GM18520 (cell line): ENCODE results near the gene CISD2.
A peak's percentile ranks its signal among the peaks of the same experiment; 100 is the strongest.
"Not testable (repeated sequence)": the region's sequence is repeated elsewhere in the genome, so short reads cannot be mapped to it uniquely, and the experiment has no call there.

Experiments
- ATAC-seq: cut with Tn5 transposase; IDR thresholded peaks from one replicate; pipeline ENCODE4 v1.9.1; 2021; ENCODE audit not compliant: unreplicated experiment

CISD2 gene

GRCh38 chr4:102849579-102850104, 19.1 kb upstream of the CISD2 start:
- ATAC-seq = no peak

GRCh38 chr4:102850370-102850769, 18.4 kb upstream of the CISD2 start:
- no peak for ATAC-seq

- ATAC-seq = no peak
Observed at GRCh38 chr4:102858828-102859464, 9.8 kb upstream of the CISD2 start.

- ATAC-seq = no peak
Observed at GRCh38 chr4:102860611-102861324, 8.0 kb upstream of the CISD2 start.

DNA sequence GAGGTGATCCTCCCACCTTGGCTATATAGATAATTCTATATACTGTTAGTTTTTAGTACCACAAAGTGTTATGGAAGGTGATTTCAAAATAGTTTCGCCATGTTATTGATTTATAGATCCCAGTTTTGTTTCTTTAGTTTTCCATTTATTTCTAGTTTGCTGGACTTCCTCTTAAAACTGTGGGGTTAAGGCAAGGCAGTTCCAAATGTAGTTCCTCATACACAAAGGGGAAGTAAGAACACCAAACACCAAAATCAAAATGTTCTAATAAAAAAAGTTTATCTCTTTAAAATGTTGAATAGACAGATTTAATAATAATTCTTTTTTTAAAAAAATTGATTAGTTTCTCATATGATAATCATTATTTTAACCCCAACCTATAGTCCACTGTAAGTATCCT, 6.8 kb upstream of the CISD2 start:
- ATAC-seq = no peak

GRCh38 chr4:102862747-102863146, 6.0 kb upstream of the CISD2 start:
- no peak for ATAC-seq

- ATAC-seq = not testable (repeated sequence)
Observed at GRCh38 chr4:102865327-102865726, 3.5 kb upstream of the CISD2 start.

DNA sequence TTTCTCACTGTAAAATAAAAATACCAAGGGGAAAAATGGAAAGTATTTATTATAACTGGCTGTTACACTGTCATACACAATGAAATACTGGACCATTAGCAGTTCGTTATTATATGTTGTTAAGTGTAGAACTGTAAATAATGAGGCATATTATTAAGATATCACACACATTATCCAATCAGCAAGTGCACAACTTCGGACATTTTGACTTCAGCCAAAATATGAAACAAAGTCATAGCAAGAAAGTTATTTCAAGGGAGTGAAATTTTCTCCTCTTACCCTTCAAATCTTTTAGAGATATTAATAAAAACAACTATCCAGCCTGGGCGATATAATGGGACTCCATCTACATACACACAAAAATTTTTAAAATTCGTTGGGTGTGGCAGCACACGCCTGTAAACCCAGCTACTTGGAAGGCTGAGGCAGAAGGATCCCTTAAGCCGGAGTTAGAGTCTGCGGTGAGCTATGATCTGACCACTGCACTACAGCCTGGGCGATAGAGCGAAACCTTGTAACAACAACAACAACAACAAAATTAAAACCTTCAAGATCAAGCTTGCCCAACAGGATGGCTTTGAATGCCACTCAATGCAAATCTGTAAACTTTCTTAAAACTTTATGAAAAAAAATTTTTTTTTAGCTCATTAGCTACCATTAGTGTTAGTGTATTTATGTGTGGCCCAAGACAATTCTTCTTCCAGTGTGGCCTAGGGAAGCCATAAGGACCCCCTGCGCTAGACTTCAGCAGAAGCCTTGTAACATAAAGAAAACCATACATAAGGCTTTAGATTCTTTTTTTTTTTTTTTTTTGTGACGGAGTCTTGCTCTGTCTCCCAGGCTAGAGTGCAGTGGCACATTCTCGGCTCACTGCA, 1.3 kb upstream of the CISD2 start:
- ATAC-seq = no peak

DNA sequence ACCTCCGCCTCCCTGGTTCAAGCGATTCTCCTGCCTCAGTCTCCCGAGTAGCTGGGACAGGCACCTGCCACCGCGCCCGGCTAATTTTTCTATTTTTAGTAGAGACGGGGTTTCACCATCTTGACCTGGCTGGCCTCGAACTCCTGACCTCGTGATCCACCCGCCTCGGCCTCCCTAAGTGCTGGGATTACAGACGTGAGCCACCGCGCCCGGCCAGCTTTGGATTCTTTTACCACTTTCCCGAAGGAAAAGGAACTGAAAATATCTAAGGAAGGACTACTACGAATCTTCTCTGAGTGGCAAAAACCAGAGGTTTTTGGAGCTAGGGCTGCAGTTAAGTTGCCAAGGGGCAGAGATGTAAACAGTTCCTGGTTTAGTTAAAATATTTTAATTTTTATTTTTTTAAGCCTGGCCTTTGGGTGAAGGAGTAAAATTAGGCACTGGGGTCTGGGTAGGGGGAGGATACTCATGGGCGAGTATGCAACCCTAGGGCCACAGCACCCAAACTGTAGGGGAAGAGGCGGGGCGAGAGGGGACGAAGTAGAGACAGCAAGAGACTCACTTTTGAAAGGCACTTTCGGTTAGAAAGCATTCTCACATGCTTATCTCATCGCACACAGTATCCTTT, 525 bp upstream of the CISD2 start:
- no peak for ATAC-seq

DNA sequence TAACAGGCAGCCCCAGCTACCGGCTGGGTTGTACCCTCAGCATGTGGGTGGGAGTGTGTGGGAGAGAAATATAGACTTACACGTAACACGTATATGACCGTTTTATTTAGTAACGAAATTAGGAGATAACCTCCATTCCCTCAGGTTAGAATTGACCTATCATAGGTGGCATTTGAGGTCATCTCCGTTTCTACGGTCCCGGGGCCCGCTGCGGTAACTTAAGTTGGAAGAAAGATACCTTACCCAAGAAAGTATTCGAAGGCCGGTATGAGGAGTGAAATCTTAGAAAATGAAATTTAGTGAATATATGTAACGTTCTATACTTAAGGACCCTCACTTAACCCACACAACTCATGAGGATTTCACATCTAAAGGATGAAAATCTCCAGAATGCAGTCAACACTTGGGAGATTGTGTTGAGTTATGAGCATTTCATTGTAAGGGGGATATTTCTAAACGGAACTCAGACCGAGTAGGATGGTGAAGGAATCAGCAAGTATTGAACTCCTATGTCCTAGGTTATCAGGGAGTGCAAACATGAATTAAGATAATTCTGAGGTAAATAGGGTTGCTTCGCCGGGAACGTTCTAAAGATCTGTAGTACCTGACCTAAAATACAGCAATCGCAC, 891 bp downstream of the CISD2 start:
- peak; percentile 4 for ATAC-seq

DNA sequence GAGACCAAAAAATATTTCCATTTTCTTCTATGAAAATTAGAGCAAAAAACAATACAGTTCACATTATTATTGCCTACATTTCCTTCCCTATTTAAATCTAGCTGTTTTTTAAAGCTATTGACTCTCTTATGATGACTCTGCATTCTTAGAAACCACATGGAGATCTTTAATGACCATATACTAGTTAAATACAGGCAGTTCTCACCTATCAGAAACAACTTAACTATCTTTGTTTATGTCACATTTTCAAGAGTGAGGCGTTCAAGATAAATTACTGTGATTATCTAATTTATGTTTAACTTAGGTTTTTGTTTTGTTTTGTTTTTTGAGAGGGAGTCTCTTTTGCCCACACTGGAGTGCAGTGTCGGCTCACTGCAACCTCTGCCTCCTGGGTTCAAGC, 3.0 kb downstream of the CISD2 start:
- no peak for ATAC-seq

GRCh38 chr4:102877477-102878106, 8.8 kb downstream of the CISD2 start:
- ATAC-seq = not testable (repeated sequence)

- not testable (repeated sequence) for ATAC-seq
Observed at GRCh38 chr4:102878349-102878748, 9.6 kb downstream of the CISD2 start.

DNA sequence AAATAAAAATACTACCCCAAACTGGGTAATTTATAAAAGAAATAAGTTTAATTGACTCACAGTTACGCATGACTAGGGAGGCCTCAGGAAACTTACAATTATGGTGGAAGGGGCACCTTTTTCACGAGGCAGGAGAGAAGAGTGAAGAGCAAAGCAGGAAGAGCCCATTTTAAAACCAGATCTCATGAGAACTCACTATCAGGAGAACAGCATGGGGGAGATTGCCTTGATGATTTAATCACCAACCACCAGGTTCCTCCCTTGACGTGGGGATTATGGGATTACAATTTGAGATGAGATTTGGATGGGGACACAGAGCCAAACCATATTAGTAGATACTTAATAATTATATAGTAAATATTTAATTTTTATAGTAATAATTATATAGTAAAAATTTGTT, 10.1 kb downstream of the CISD2 start:
- ATAC-seq = no peak

DNA sequence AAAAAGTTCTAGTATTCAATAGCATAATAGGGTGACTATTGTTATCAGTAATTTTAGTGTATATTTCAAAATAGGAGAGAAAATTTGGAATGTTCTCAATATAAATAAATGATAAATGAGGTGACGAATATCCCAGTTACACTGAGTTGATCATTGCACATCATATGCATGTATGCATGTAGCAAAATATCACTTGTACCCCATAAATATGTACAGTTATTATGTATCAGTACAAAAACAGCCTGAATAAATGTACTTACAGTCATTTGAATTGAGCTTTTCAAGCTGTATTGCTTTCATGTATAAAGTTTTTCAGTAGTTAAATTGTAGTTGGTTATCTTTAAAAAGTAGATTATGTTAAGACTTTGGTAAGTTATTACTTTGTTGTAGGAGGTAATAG, 12.6 kb downstream of the CISD2 start:
- no peak for ATAC-seq

GRCh38 chr4:102883278-102883677, 14.5 kb downstream of the CISD2 start:
- ATAC-seq = no peak

DNA sequence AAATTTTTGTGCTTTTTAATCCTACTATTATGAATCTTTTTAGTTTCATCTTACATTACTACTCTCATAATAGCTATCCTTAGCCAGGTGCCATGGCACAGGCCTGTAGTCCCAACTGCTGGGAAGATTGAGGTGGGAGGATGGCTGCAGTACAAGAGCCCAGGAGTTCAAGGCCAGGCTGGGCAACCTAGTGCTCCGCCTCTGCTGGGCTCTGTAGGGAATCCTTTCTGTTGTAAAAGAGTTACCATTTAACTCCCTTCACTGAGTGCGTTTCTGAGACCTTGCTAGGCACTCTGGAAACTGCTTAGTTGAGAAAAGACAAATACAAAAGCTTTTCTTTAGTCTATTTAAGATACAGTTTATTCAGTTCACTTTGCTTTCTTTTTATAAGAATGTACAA, 19.8 kb downstream of the CISD2 start:
- not testable (repeated sequence) for ATAC-seq

GRCh38 chr4:102889866-102890265, 21.1 kb downstream of the CISD2 start:
- not testable (repeated sequence) for ATAC-seq

DNA sequence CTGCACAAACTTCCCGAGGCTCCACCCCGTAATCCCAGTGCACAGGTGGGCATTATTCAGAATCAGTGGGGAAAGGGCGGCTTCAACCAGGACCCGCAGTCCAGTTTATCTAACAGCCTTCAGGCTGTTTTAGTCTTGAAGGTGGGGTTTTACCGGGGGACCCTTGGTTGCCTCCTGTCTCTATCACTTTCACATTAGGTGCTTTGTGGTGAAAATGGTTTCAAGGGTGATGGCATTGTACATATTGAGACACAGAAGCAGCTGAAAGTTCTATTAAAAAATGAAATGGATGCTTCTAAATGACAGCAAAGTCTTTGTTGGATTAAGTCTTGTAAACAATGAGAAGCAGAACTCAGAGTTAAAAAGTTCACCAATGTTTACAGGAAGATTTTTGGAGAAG, 27.8 kb downstream of the CISD2 start:
- ATAC-seq = not testable (repeated sequence)

GRCh38 chr4:102897610-102898009, 28.8 kb downstream of the CISD2 start:
- not testable (repeated sequence) for ATAC-seq
